Tibial nerve (tissue), 3 donors: Measurements from ENCODE around the gene KCNA2.

Experiments used
- CTCF ChIP-seq, 5 experiments: fragments of 200-600 bp in 3 of 5; fragments of 450-650 bp in 2 of 5; sonication (generic) in 3 of 5; IDR thresholded peaks; one replicate each; pipeline ENCODE4 v1.5.1; 2016 to 2019; ENCODE audit warnings: antibody characterized with exemption in 5 of 5, mild to moderate bottlenecking in 3 of 5, moderate library complexity in 2 of 5
- POLR2A ChIP-seq, 2 donors: fragments of 450-650 bp; IDR thresholded peaks; one replicate each; pipeline ENCODE4 v1.6.1; 2017; ENCODE audit warnings: antibody characterized with exemption in 2 of 2, mild to moderate bottlenecking in 2 of 2, moderate library complexity in 2 of 2

GRCh38 chr1:110626889-110627288 is 20.7 kb upstream of the KCNA2 start:
- TF ChIP-seq POLR2A (IDR thresholded peaks at IDR 0.05) = no peak
- TF ChIP-seq CTCF (IDR thresholded peaks at IDR 0.05) = no peak
